ENCODE measurements around the gene LRRK1.

LRRK1 gene

GRCh38 chr15:101115393-101115785, 196.2 kb downstream of the LRRK1 start:
- no peak for DNase-seq (ENCODE audit: low read depth)

- DNase-seq (ENCODE audit: low read depth) = no peak
These were observed 196.9 kb downstream of the LRRK1 start for GRCh38 chr15:101115786-101116680.

GRCh38 chr15:101116681-101116976, 197.5 kb downstream of the LRRK1 start:
- DNase-seq (ENCODE audit: low read depth) = no peak

GRCh38 chr15:101118116-101118515, 199.0 kb downstream of the LRRK1 start:
- DNase-seq (ENCODE audit: low read depth) = no peak

- DNase-seq (ENCODE audit: low read depth) = no peak
These were observed 199.5 kb downstream of the LRRK1 start for GRCh38 chr15:101118615-101119014.

- DNase-seq (ENCODE audit: low read depth) = no peak
These were observed 200.0 kb downstream of the LRRK1 start for GRCh38 chr15:101119181-101119580.

Data from stimulated activated CD4-positive, alpha-beta T cell treated with anti-CD3 and anti-CD28 coated beads, Interleukin-2, amount 100 ng/mL, for 4 hours (primary cell).